ENCODE measurements around the gene NHSL1.

DNA sequence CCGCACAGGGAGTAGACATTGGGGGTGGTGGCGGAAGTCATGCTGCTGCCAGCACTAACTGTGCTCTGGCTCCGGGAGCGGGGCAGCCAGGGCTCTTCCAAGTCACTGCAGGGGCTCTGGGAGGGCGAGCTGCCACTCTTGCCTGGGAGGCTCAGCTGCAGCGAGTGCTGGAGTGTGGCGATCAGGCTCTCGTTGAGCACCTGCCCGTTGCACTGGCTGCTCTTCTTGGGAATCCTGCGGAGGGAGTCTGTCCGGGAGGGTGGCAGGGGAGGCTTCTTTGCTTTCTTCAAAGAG lies 67.3 kb downstream of the NHSL1 start:
- TF ChIP-seq TAF1 (IDR thresholded peaks at IDR 0.05; ENCODE audit: borderline replicate concordance, insufficient read depth, low read length) (no peak), POLR2AphosphoS5 (IDR thresholded peaks at IDR 0.05; ENCODE audit: low read depth, low read length) (0 out of 2 replicates have a peak, but pooled peaks have one; percentile 7)
- TF ChIP-seq, protein P1, sequence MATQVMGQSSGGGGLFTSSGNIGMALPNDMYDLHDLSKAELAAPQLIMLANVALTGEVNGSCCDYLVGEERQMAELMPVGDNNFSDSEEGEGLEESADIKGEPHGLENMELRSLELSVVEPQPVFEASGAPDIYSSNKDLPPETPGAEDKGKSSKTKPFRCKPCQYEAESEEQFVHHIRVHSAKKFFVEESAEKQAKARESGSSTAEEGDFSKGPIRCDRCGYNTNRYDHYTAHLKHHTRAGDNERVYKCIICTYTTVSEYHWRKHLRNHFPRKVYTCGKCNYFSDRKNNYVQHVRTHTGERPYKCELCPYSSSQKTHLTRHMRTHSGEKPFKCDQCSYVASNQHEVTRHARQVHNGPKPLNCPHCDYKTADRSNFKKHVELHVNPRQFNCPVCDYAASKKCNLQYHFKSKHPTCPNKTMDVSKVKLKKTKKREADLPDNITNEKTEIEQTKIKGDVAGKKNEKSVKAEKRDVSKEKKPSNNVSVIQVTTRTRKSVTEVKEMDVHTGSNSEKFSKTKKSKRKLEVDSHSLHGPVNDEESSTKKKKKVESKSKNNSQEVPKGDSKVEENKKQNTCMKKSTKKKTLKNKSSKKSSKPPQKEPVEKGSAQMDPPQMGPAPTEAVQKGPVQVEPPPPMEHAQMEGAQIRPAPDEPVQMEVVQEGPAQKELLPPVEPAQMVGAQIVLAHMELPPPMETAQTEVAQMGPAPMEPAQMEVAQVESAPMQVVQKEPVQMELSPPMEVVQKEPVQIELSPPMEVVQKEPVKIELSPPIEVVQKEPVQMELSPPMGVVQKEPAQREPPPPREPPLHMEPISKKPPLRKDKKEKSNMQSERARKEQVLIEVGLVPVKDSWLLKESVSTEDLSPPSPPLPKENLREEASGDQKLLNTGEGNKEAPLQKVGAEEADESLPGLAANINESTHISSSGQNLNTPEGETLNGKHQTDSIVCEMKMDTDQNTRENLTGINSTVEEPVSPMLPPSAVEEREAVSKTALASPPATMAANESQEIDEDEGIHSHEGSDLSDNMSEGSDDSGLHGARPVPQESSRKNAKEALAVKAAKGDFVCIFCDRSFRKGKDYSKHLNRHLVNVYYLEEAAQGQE (IDR thresholded peaks at IDR 0.05; ENCODE audit: insufficient read depth in 1 of 2, low read depth in 2 of 2, low read length in 2 of 2), result no peak
